Activated T-helper 1 cell treated with anti-CD3 and anti-CD28 coated beads, Interleukin-12 subunit alpha, Interleukin-12 subunit beta, Interleukin-2, Interleukin-4 antibody, amounts not matched to agents 30 ng/mL and 10 ng/mL and 1 ng/mL, durations not matched to agents 14 hours and 24 hours and 36 hours (primary cell): ENCODE data around the gene MEX3D. TPM values are rescaled to one million over a fixed set of nuclear protein-coding genes. Genes with fewer than 3 reads are reported as not detected.

Experiments
- DNase-seq: peaks from one replicate; pipeline ENCODE4 v3.0.0; 2021; ENCODE audit warnings: low spot score
- H3K27ac Mint-ChIP-seq: one replicate; pipeline ENCODE4 v1.8.0; 2021; ENCODE audit warnings: mild to moderate bottlenecking, mixed read lengths
- H3K27me3 Mint-ChIP-seq: one replicate; pipeline ENCODE4 v1.8.0; 2022; ENCODE audit warnings: mild to moderate bottlenecking, moderate library complexity, mixed read lengths; ENCODE audit not compliant: insufficient read depth
- H3K36me3 Mint-ChIP-seq: one replicate; pipeline ENCODE4 v1.8.0; 2021; ENCODE audit warnings: low read depth, mixed read lengths
- H3K4me1 Mint-ChIP-seq: one replicate; pipeline ENCODE4 v1.8.0; 2021; ENCODE audit warnings: low read depth, mixed read lengths
- H3K4me3 Mint-ChIP-seq: one replicate; pipeline ENCODE4 v1.8.0; 2021; ENCODE audit warnings: mild to moderate bottlenecking, moderate library complexity, mixed read lengths
- H3K9me3 Mint-ChIP-seq: one replicate; pipeline ENCODE4 v1.8.0; 2021; ENCODE audit warnings: mixed read lengths
- intact Hi-C: fragments of 100-400 bp; cut with micrococcal nuclease; formaldehyde crosslinking; loops from one replicate; pipeline ENCODE4 v1.15.1; 2024
- total RNA-seq: library from RNA; stranded (reverse); gene quantifications from 2 replicates; pipeline ENCODE4 v1.2.3, GENCODE V29; 2022

The MEX3D gene
- total RNA-seq, 1 donor from 2014 or later, result 14.6 TPM

GRCh38 chr19:1505012-1505411 lies 63.1 kb downstream of the MEX3D start:
- Mint-ChIP-seq H3K27ac (no peak overlapping the region), H3K36me3 (peaks cover 2% of the 10 kb centered on the region), H3K9me3 (peaks cover 4% of the 10 kb centered on the region), H3K27me3 (peaks cover 19% of the 10 kb centered on the region), H3K4me3 (no peak overlapping the region), H3K4me1 (peaks cover 6% of the 10 kb centered on the region)
- intact Hi-C loops, result no loop called here
- no peak for DNase-seq

Other genes with a start within 250 kb of the MEX3D start
- 97.9 and 98.8 TPM in 2 replicates for gene NDUFS7, start 184.4 kb downstream of the MEX3D start, total RNA-seq
- gene GAMT, start 166.8 kb downstream of the MEX3D start, total RNA-seq, result 21.7 and 22.3 TPM in 2 replicates
- 301 and 304 TPM in 2 replicates for gene DAZAP1, start 160.7 kb downstream of the MEX3D start, total RNA-seq
- 1,387 and 1,455 TPM in 2 replicates for gene RPS15, start 129.9 kb downstream of the MEX3D start, total RNA-seq
- 0.16 and 0.17 TPM in 2 replicates for gene APC2, start 118.2 kb downstream of the MEX3D start, total RNA-seq
- 37.1 and 38.5 TPM in 2 replicates for gene C19orf25, start 89.1 kb downstream of the MEX3D start, total RNA-seq
- 0.26 and 1.5 TPM in 2 replicates for gene PCSK4, start 78.0 kb downstream of the MEX3D start, total RNA-seq
- 1.4 TPM in 2 replicates for gene REEP6, start 77.1 kb downstream of the MEX3D start, total RNA-seq
- gene ADAMTSL5, start 55.3 kb downstream of the MEX3D start, total RNA-seq, result 3.6 and 7.0 TPM in 2 replicates
- gene PLK5, start 44.2 kb downstream of the MEX3D start, total RNA-seq, result not detected in 2 replicates
- gene MBD3, start 24.5 kb upstream of the MEX3D start, total RNA-seq, result 136 and 139 TPM in 2 replicates
- gene UQCR11, start 37.1 kb upstream of the MEX3D start, total RNA-seq, result 171 and 176 TPM in 2 replicates
- 163 and 172 TPM in 2 replicates for gene TCF3, start 84.3 kb upstream of the MEX3D start, total RNA-seq
- gene ONECUT3, start 185.2 kb upstream of the MEX3D start, total RNA-seq, result not detected in 2 replicates
- gene ATP8B3, start 244.0 kb upstream of the MEX3D start, total RNA-seq, result 4.1 and 5.0 TPM in 2 replicates